NCI-H1694 treated with DMSO at 0.1 percent for 48 hours (cell line): ENCODE measurements around the gene PARP3.
A peak's percentile ranks its signal among the peaks of the same experiment; 100 is the strongest.

Experiments
- DNase-seq: peaks from one replicate; lab custom pipeline; 2025; lab: John Stamatoyannopoulos, UW

PARP3 gene

GRCh38 chr3:51948016-51948580 is 5.9 kb downstream of the PARP3 start:
- DNase-seq: no peak

- no peak for DNase-seq
Measured at GRCh38 chr3:51949121-51949520, 7.0 kb downstream of the PARP3 start.

GRCh38 chr3:51950899-51951298 is 8.7 kb downstream of the PARP3 start:
- DNase-seq: no peak

GRCh38 chr3:51953445-51953844 is 11.3 kb downstream of the PARP3 start:
- no peak for DNase-seq

- DNase-seq: no peak
Measured at GRCh38 chr3:51954105-51954504, 11.9 kb downstream of the PARP3 start.

- no peak for DNase-seq
Measured at GRCh38 chr3:51954713-51955112, 12.6 kb downstream of the PARP3 start.

- no peak for DNase-seq
Measured at GRCh38 chr3:51955175-51955892, 13.2 kb downstream of the PARP3 start, which contains the start of gene GPR62. GPR62 (plus strand) TSS chr3:51955381; CDS start chr3:51955653, 272 bp downstream.

GRCh38 chr3:51955893-51956770 is 14.0 kb downstream of the PARP3 start:
- peak; percentile 21 for DNase-seq

- no peak for DNase-seq
Measured at GRCh38 chr3:51957520-51958205, 15.5 kb downstream of the PARP3 start.

- DNase-seq: no peak
Measured at GRCh38 chr3:51958603-51959521, 16.7 kb downstream of the PARP3 start.

GRCh38 chr3:51959651-51960050 is 17.5 kb downstream of the PARP3 start:
- DNase-seq: no peak

- DNase-seq: no peak
Measured at GRCh38 chr3:51960386-51960785, 18.2 kb downstream of the PARP3 start.

- no peak for DNase-seq
Measured at GRCh38 chr3:51961011-51961410, 18.8 kb downstream of the PARP3 start.

- no peak for DNase-seq
Measured at GRCh38 chr3:51961602-51962569, 19.7 kb downstream of the PARP3 start.

GRCh38 chr3:51962854-51963530 is 20.8 kb downstream of the PARP3 start:
- no peak for DNase-seq

- no peak for DNase-seq
Measured at GRCh38 chr3:51963951-51964451, 21.8 kb downstream of the PARP3 start.

- DNase-seq: no peak
Measured at GRCh38 chr3:51964521-51964920, 22.4 kb downstream of the PARP3 start.

- DNase-seq: no peak
Measured at GRCh38 chr3:51966016-51966415, 23.9 kb downstream of the PARP3 start.

- no peak for DNase-seq
Measured at GRCh38 chr3:51966486-51966885, 24.3 kb downstream of the PARP3 start.
